Measurements from ENCODE around the gene SLC8A2.
A peak's percentile ranks its signal among the peaks of the same experiment; 100 is the strongest.

SLC8A2 gene

GRCh38 chr19:47471381-47471732 is 336 bp downstream of the SLC8A2 start:
- H2BK120ac ChIP-seq (ENCODE audit: insufficient read depth, low read length, poor library complexity), result no peak overlapping the region
- H3K4me3 ChIP-seq (ENCODE audit: low read depth, low read length), result no peak overlapping the region
- peaks cover 7% of the 10 kb centered on the region for H3K27me3 ChIP-seq (ENCODE audit: insufficient read depth, low read length)
- H3K23ac ChIP-seq (ENCODE audit: low read length), result no peak overlapping the region
- H4K8ac ChIP-seq (ENCODE audit: low read depth, low read length), result no peak overlapping the region
- H3K4me2 ChIP-seq (ENCODE audit: low read length), result peak overlapping the region; percentile 35
- no peak overlapping the region for H2BK12ac ChIP-seq (ENCODE audit: low read length)
- H3K18ac ChIP-seq (ENCODE audit: low read length), result no peak overlapping the region
- no peak for DNase-seq
- no CpG with 5 or more reads among the region's 16 CpGs for WGBS (ENCODE audit: extremely low coverage, insufficient coverage, insufficient read length)
- H3K14ac ChIP-seq (ENCODE audit: low read length), result no peak overlapping the region
- H3K27ac ChIP-seq (ENCODE audit: low read depth, low read length), result no peak overlapping the region
- no peaks in the 10 kb centered on the region for H3K79me1 ChIP-seq (ENCODE audit: low read length)
- no peak overlapping the region for H2AK5ac ChIP-seq (ENCODE audit: low read length)
- H3K4ac ChIP-seq (ENCODE audit: low read depth, low read length), result no peak overlapping the region
- no peak overlapping the region for H2AFZ ChIP-seq (ENCODE audit: insufficient read depth, low read length, poor library complexity)
- H3K79me2 ChIP-seq (ENCODE audit: control insufficient read depth, insufficient read depth, low read length, poor library complexity), result no peaks in the 10 kb centered on the region
- H3K9ac ChIP-seq (ENCODE audit: low read length), result no peak overlapping the region
- no peaks in the 10 kb centered on the region for H3K36me3 ChIP-seq (ENCODE audit: control insufficient read depth in 1 of 2, insufficient read depth in 2 of 2, low read length in 2 of 2)
- no peak overlapping the region for H2BK5ac ChIP-seq (ENCODE audit: low read depth, low read length, poor library complexity)
- peaks cover 1% of the 10 kb centered on the region for H3K9me3 ChIP-seq (ENCODE audit: insufficient read depth, low read depth, low read length)
- H4K12ac ChIP-seq (ENCODE audit: low read depth, low read length), result no peak overlapping the region
- H3K4me1 ChIP-seq (ENCODE audit: control insufficient read depth in 1 of 2, insufficient read depth in 2 of 2, low read length in 2 of 2), result peaks cover 0 to 5% of the 10 kb centered on the region in 2 experiments
- H4K91ac ChIP-seq (ENCODE audit: low read depth, low read length), result no peak overlapping the region

DNA sequence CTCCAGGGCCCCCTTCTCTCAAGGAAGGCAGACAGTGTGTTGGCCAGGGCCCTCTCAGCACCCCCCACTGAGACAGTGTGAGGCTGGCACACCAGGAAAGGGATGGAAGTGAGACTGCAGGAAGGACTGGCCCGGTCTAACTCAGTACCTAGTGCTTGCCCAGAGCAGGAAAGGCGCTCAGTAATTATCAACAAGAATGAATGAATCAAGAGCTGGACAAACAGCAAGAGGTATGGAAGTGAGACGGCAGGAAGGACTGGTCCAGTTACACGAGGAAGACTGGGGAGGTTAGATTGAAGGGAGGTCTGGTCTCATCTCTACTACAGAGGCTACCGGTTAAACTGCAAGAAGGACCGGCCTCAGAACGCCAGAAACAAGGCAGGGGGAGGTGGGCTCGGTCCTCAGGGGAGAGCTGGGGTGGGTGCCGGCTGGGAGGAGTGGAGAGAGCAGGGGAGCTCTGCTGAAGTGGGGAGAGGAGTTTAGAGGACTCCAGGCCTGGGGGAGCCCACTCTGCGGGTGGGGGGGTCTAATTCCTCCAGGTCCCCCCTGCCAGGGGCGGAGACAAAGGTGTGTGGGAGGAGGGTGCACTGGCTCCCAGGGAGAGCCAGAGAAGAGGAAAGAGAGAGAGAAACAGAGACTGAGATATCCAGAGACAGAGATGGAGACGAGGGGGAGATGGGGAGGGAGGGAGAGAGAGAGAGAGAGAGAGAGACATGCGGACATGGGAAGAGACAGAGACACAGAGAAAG is 1.1 kb downstream of the SLC8A2 start:
- DNase-seq, result no peak
- no peak overlapping the region for H3K4me2 ChIP-seq (ENCODE audit: low read length)
- H3K4ac ChIP-seq (ENCODE audit: low read depth, low read length), result no peak overlapping the region
- no peak overlapping the region for H3K4me3 ChIP-seq (ENCODE audit: low read depth, low read length)
- no peak overlapping the region for H3K23ac ChIP-seq (ENCODE audit: low read length)
- no peak overlapping the region for H2BK120ac ChIP-seq (ENCODE audit: insufficient read depth, low read length, poor library complexity)
- no peaks in the 10 kb centered on the region for H3K79me1 ChIP-seq (ENCODE audit: low read length)
- WGBS (ENCODE audit: extremely low coverage, insufficient coverage, insufficient read length), result no CpG with 5 or more reads among the region's 13 CpGs
- H2BK12ac ChIP-seq (ENCODE audit: low read length), result no peak overlapping the region
- no peaks in the 10 kb centered on the region for H3K79me2 ChIP-seq (ENCODE audit: control insufficient read depth, insufficient read depth, low read length, poor library complexity)
- H2AK5ac ChIP-seq (ENCODE audit: low read length), result no peak overlapping the region
- no peak overlapping the region for H4K8ac ChIP-seq (ENCODE audit: low read depth, low read length)
- H2AFZ ChIP-seq (ENCODE audit: insufficient read depth, low read length, poor library complexity), result no peak overlapping the region
- H3K27ac ChIP-seq (ENCODE audit: low read depth, low read length), result no peak overlapping the region
- no peak overlapping the region for H3K9ac ChIP-seq (ENCODE audit: low read length)
- H4K12ac ChIP-seq (ENCODE audit: low read depth, low read length), result no peak overlapping the region
- H2BK5ac ChIP-seq (ENCODE audit: low read depth, low read length, poor library complexity), result no peak overlapping the region
- no peak overlapping the region for H3K14ac ChIP-seq (ENCODE audit: low read length)
- H3K18ac ChIP-seq (ENCODE audit: low read length), result no peak overlapping the region
- peaks cover 1% of the 10 kb centered on the region for H3K9me3 ChIP-seq (ENCODE audit: insufficient read depth, low read depth, low read length)
- peaks cover 0 to 5% of the 10 kb centered on the region in 2 experiments for H3K4me1 ChIP-seq (ENCODE audit: control insufficient read depth in 1 of 2, insufficient read depth in 2 of 2, low read length in 2 of 2)
- H3K36me3 ChIP-seq (ENCODE audit: control insufficient read depth in 1 of 2, insufficient read depth in 2 of 2, low read length in 2 of 2), result no peaks in the 10 kb centered on the region
- H3K27me3 ChIP-seq (ENCODE audit: insufficient read depth, low read length), result peaks cover 7% of the 10 kb centered on the region
- H4K91ac ChIP-seq (ENCODE audit: low read depth, low read length), result no peak overlapping the region

DNA sequence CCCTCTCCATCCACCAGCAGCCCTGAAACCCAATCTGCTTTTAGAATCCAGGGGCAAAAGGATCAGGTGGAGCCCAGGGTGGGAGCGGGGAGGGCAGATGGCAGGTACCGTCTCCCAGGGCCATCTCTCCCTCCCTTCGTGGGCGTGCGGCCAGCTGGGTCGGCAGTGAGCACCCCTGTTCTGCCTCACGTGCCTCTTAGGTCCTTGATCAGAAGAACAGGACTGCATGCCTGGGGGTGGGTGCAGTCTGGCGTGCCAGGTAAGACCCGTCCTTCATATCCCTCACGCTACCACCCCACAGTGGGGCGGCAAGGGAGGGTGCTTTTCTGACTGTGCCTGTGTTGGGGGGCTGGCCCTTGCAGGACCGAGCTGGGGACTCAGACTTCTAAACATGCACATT is 2.0 kb downstream of the SLC8A2 start:
- Histone ChIP-seq H2BK120ac (ENCODE audit: insufficient read depth, low read length, poor library complexity) (no peak overlapping the region), H3K79me2 (ENCODE audit: control insufficient read depth, insufficient read depth, low read length, poor library complexity) (no peaks in the 10 kb centered on the region), H3K9me3 (ENCODE audit: insufficient read depth, low read depth, low read length) (peaks cover 1% of the 10 kb centered on the region), H3K4me2 (ENCODE audit: low read length) (no peak overlapping the region), H4K91ac (ENCODE audit: low read depth, low read length) (no peak overlapping the region), H3K14ac (ENCODE audit: low read length) (no peak overlapping the region), H3K23ac (ENCODE audit: low read length) (no peak overlapping the region), H3K4me3 (ENCODE audit: low read depth, low read length) (no peak overlapping the region), H2AK5ac (ENCODE audit: low read length) (no peak overlapping the region), H2AFZ (ENCODE audit: insufficient read depth, low read length, poor library complexity) (no peak overlapping the region), H3K27ac (ENCODE audit: low read depth, low read length) (no peak overlapping the region), H3K4me1 (ENCODE audit: control insufficient read depth in 1 of 2, insufficient read depth in 2 of 2, low read length in 2 of 2) (peaks cover 0 to 5% of the 10 kb centered on the region in 2 experiments), H3K27me3 (ENCODE audit: insufficient read depth, low read length) (peaks cover 7% of the 10 kb centered on the region), H4K12ac (ENCODE audit: low read depth, low read length) (no peak overlapping the region), H4K8ac (ENCODE audit: low read depth, low read length) (no peak overlapping the region), H3K79me1 (ENCODE audit: low read length) (no peaks in the 10 kb centered on the region), H3K18ac (ENCODE audit: low read length) (no peak overlapping the region), H3K36me3 (ENCODE audit: control insufficient read depth in 1 of 2, insufficient read depth in 2 of 2, low read length in 2 of 2) (no peaks in the 10 kb centered on the region), H2BK12ac (ENCODE audit: low read length) (no peak overlapping the region), H3K4ac (ENCODE audit: low read depth, low read length) (no peak overlapping the region), H2BK5ac (ENCODE audit: low read depth, low read length, poor library complexity) (no peak overlapping the region), H3K9ac (ENCODE audit: low read length) (no peak overlapping the region)
- WGBS (ENCODE audit: extremely low coverage, insufficient coverage, insufficient read length), result no CpG with 5 or more reads among the region's 12 CpGs
- no peak for DNase-seq

- Histone ChIP-seq H2AK5ac (ENCODE audit: low read length) (no peak overlapping the region), H3K27ac (ENCODE audit: low read depth, low read length) (no peak overlapping the region), H3K9me3 (ENCODE audit: insufficient read depth, low read depth, low read length) (peaks cover 1% of the 10 kb centered on the region), H2AFZ (ENCODE audit: insufficient read depth, low read length, poor library complexity) (no peak overlapping the region), H3K14ac (ENCODE audit: low read length) (no peak overlapping the region), H3K4me3 (ENCODE audit: low read depth, low read length) (no peak overlapping the region), H3K23ac (ENCODE audit: low read length) (no peak overlapping the region), H3K18ac (ENCODE audit: low read length) (no peak overlapping the region), H3K4me2 (ENCODE audit: low read length) (no peak overlapping the region), H4K12ac (ENCODE audit: low read depth, low read length) (no peak overlapping the region), H2BK5ac (ENCODE audit: low read depth, low read length, poor library complexity) (no peak overlapping the region), H3K9ac (ENCODE audit: low read length) (no peak overlapping the region), H3K4me1 (ENCODE audit: control insufficient read depth in 1 of 2, insufficient read depth in 2 of 2, low read length in 2 of 2) (peaks cover 0 to 5% of the 10 kb centered on the region in 2 experiments), H3K4ac (ENCODE audit: low read depth, low read length) (no peak overlapping the region), H3K79me1 (ENCODE audit: low read length) (no peaks in the 10 kb centered on the region), H4K91ac (ENCODE audit: low read depth, low read length) (no peak overlapping the region), H3K36me3 (ENCODE audit: control insufficient read depth in 1 of 2, insufficient read depth in 2 of 2, low read length in 2 of 2) (no peaks in the 10 kb centered on the region), H3K27me3 (ENCODE audit: insufficient read depth, low read length) (peaks cover 7% of the 10 kb centered on the region), H4K8ac (ENCODE audit: low read depth, low read length) (no peak overlapping the region), H2BK12ac (ENCODE audit: low read length) (no peak overlapping the region), H3K79me2 (ENCODE audit: control insufficient read depth, insufficient read depth, low read length, poor library complexity) (no peaks in the 10 kb centered on the region), H2BK120ac (ENCODE audit: insufficient read depth, low read length, poor library complexity) (no peak overlapping the region)
- WGBS (ENCODE audit: extremely low coverage, insufficient coverage, insufficient read length), result no CpG with 5 or more reads among the region's 6 CpGs
- DNase-seq, result peak in 1 of 2 donors; percentile 37
Observed at GRCh38 chr19:47469363-47469700, 2.4 kb downstream of the SLC8A2 start.
